GM19395 (cell line): ENCODE results near the gene MEGF10.

ENCODE experiments used
- ATAC-seq: cut with Tn5 transposase; IDR thresholded peaks from one replicate; pipeline ENCODE4 v1.9.1; 2021; ENCODE audit warnings: mild to moderate bottlenecking, moderate library complexity; ENCODE audit not compliant: unreplicated experiment

MEGF10 gene

GRCh38 chr5:127363403-127363802 lies 72.8 kb downstream of the MEGF10 start:
- no peak for ATAC-seq

- no peak for ATAC-seq
These were observed 76.4 kb downstream of the MEGF10 start for GRCh38 chr5:127367029-127367428.

- ATAC-seq: no peak
These were observed 77.4 kb downstream of the MEGF10 start for GRCh38 chr5:127367946-127368465.

DNA sequence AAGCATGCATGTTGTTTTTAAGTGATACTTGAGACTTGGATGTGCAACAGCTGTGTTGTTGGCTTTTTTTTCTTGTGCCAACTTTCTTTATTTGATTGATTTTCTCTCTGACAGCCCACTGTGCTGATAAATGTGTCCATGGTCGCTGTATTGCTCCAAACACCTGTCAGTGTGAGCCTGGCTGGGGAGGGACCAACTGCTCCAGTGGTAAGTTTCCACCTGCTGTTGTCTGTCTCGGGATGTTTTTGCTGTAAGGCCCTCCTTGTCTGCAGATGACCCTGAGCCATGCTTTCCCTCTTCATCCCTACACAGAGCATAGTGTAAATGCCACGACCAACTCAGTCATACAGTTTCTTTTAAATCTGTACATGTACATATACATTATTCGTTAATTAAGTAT lies 79.2 kb downstream of the MEGF10 start:
- no peak for ATAC-seq

DNA sequence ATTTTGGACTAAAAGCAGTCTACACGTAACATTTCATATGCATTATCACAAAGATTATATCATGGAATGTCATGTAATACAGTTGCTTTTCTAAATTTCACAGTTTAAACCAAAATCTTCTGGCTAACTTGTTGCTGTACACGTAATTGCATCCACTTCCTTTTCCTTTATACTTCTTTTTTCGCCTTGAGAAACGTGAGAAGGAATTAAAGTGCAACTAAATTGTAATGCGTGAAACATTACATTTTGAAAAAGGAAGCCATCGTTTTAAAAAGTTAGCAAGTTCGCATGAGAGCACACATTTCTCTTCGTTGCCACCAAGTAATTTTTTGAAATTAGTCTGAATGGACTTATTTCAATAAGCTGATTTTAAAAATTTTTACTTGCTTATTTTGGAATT lies 80.0 kb downstream of the MEGF10 start:
- ATAC-seq: no peak

GRCh38 chr5:127373858-127374491 lies 83.4 kb downstream of the MEGF10 start:
- ATAC-seq: no peak

GRCh38 chr5:127375124-127375523 lies 84.5 kb downstream of the MEGF10 start:
- ATAC-seq: no peak

DNA sequence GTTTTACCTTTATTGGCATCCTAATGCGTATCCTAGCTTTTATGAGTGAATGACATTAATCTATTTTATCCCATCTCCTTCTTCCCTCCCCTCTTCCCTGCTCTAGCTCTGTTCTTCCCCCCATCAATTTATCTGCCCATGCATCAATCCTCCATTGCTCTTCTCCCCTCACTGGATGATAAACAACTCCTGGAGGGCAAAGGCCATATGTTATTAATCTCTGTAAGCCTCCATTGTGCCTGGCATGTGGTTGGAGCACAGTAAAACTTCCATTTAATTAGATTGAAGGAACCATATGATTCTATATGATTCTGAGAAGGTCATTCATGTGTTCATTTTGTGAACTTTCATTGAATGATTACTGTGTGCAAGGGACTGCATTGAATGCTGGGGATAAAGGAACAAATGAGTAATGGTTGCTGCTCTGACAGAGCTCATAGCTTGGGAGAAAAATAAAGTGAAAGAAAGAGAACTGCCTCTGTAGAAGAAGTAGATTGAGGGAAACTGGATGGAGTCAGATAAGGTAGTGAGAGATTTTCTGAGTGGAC lies 85.0 kb downstream of the MEGF10 start:
- no peak for ATAC-seq

- ATAC-seq: no peak
These were observed 87.1 kb downstream of the MEGF10 start for GRCh38 chr5:127377651-127378050.

GRCh38 chr5:127385936-127386335 lies 95.3 kb downstream of the MEGF10 start:
- ATAC-seq: no peak

DNA sequence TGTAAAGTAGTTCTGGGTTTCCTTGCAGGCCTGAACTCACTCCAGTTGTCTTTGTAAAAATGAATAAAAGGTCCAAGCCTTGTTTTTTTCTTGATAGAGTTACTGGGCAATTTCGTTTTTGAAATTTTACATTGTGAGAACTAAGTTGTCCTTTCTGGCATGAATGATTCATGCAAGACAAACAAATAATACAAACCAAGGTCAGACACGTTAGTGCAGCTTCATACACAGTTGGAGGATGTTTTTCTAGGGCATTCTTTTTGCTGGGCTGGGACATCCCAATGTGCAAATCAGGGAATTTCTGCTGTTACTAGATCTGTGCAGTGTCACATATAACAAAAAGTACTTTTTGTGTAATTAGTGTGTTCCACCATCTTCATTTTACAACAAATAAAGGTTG lies 96.0 kb downstream of the MEGF10 start:
- ATAC-seq: no peak

DNA sequence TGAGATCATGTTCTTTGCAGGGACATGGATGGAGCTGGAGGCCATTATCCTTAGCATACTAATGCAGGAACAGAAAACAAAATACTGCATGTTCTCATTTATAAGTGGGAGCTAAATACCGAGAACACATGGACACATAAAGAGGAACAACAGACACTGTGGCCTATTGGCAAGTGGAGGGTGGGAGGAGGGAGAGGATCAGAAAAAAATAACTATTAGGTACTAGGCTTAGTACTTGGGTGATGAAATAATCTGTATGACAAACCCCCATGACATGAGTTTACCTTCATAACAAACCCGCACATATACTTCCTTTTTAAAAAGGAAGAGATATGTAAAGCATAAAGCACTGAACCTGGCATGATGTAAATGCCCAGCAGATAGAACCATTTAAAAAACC lies 99.0 kb downstream of the MEGF10 start:
- ATAC-seq: no peak

DNA sequence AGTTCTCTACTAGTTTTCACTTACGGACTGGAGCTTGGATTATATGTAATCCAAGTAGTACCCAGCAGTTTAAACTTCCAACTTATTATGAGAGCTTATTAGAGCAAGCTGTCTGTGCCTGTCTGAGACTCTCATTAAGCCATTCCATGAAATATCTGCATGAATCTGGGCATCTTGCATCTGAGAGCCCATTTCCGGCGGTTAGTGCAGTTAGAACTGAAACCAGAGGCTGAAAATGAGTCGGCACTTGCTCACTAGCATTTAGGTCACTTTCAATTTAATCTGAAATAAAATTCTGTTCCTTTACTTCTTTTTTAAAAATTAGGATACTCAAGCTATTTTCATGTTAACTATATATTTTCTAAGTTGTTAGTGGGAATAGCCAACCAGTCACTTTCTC lies 102.2 kb downstream of the MEGF10 start:
- ATAC-seq: no peak

GRCh38 chr5:127396490-127397155 lies 106.0 kb downstream of the MEGF10 start:
- ATAC-seq: no peak

- ATAC-seq: no peak
These were observed 107.9 kb downstream of the MEGF10 start for GRCh38 chr5:127398508-127398907.

DNA sequence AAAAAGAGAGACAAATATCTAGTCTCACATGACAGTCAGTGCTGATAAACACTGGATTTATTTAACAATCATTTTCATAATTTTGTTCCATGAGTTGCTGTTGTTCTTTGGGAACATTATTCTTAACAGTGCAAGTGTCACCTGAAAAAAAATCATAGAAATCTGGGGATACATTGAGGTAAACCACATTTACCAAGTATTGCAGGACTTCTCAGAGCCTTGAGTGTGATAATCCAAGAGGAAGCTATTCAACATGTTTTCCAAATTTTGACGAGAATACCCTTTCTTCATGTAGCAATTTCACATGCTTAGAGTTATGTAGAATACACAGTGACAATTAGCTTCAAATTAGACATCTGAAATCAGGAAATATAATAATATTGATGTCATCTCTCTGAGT lies 108.5 kb downstream of the MEGF10 start:
- ATAC-seq: no peak

- ATAC-seq: no peak
These were observed 109.9 kb downstream of the MEGF10 start for GRCh38 chr5:127400539-127400938.

GRCh38 chr5:127400946-127401670 lies 110.5 kb downstream of the MEGF10 start:
- no peak for ATAC-seq

DNA sequence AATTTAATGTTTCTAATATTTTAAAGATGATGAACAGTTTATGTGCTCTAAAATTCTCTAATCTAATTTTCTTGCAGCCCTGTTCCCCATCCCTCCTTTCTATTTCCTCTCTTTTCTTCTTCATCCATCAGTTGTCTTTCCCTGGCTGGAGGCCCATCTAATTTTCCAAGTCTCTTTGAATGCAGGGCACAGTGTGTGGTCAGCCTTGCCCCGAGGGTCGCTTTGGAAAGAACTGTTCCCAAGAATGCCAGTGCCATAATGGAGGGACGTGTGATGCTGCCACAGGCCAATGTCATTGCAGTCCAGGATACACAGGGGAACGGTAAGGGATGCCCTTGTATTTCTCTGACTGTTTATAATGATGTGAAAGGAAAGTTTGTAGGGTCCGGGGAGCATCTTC lies 111.8 kb downstream of the MEGF10 start:
- no peak for ATAC-seq

GRCh38 chr5:127404190-127404589 lies 113.6 kb downstream of the MEGF10 start:
- ATAC-seq: no peak

GRCh38 chr5:127406326-127407121 lies 115.9 kb downstream of the MEGF10 start:
- ATAC-seq: no peak
